Stomach (tissue), 9 donors: Measurements from ENCODE around the gene PITPNM3. TPM values are rescaled to one million over a fixed set of nuclear protein-coding genes. Genes with fewer than 3 reads are reported as not detected.

Source experiments
- DNase-seq, 2 donors: peaks; one replicate each; pipeline versions ENCODE4 v3.0.0 to v3.0.0-alpha.2; 2013 to 2019
- H3K27ac ChIP-seq, 5 donors: fragments of 200-600 bp in 4 of 5; sonication (generic) in 4 of 5; one replicate each; pipeline ENCODE4 v1.5.1; 2013 to 2019; ENCODE audit warnings: mild to moderate bottlenecking in 1 of 5, moderate library complexity in 1 of 5
- H3K27me3 ChIP-seq, 3 donors: fragments of 200-600 bp; sonication (generic); one replicate each; pipeline ENCODE4 v1.5.1; 2017 to 2019; ENCODE audit warnings: mixed run types in 1 of 3
- H3K36me3 ChIP-seq, 4 donors: fragments of 200-600 bp; sonication (generic); 1 replicate in 3 of 4; 2 replicates in 1 of 4; pipeline ENCODE4 v1.5.1; 2016 to 2019
- H3K4me1 ChIP-seq, 4 donors: fragments of 200-600 bp; sonication (generic); one replicate each; pipeline ENCODE4 v1.5.1; 2016 to 2019
- H3K4me3 ChIP-seq, 4 donors: fragments of 200-600 bp; sonication (generic) in 3 of 4; one replicate each; pipeline ENCODE4 v1.5.1; 2016 to 2019; ENCODE audit warnings: mild to moderate bottlenecking in 1 of 4
- H3K9me3 ChIP-seq, 4 donors: fragments of 200-600 bp; sonication (generic); one replicate each; pipeline ENCODE4 v1.5.1; 2016 to 2019
- EP300 ChIP-seq: sonication (generic); formaldehyde crosslinking; IDR thresholded peaks from one replicate; pipeline ENCODE4 v1.6.1; 2017; ENCODE audit warnings: antibody characterized with exemption
- POLR2A ChIP-seq, 4 donors: fragments of 450-650 bp; IDR thresholded peaks; one replicate each; pipeline ENCODE4 v1.6.1; 2016; ENCODE audit warnings: antibody characterized with exemption in 4 of 4, control low read depth in 2 of 4, mild to moderate bottlenecking in 1 of 4, moderate library complexity in 1 of 4
- POLR2AphosphoS5 ChIP-seq, 3 donors: sonication (generic); formaldehyde crosslinking; IDR thresholded peaks; one replicate each; pipeline ENCODE4 v1.6.1; 2016; ENCODE audit warnings: antibody characterized with exemption in 3 of 3
- WGBS, 5 donors: extraction: QIAGEN DNeasy Blood & Tissue Kit in 3 of 5; methylation state at CpG; one replicate each; pipeline versions ENCODE4 v1.1.5 to v1.1.7; 2013 to 2018; 5-methylcytosine and 5-hydroxymethylcytosine counted together
- intact Hi-C: fragments of 100-400 bp; cut with DNase I; formaldehyde crosslinking; loops from one replicate; pipeline ENCODE4 v1.15.1; 2023; ENCODE audit warnings: low total_unique reads
- polyA plus RNA-seq, 3 donors: library from polyadenylated mRNA; stranded (reverse); fragments of 200-250 nt; gene quantifications; one replicate each; pipeline ENCODE4 v1.2.3, GENCODE V29; 2013
- total RNA-seq, 5 donors: library from RNA; depleted of rRNA; stranded (reverse); fragments of >200 nt; gene quantifications; one replicate each; pipeline versions ENCODE4 v1.1.0 to v1.2.3, GENCODE V29; 2014 to 2016
- TF ChIP-seq, protein P1 (sequence below), 7 experiments: fragments of 450-650 bp in 4 of 7; fragments of 200-600 bp in 3 of 7; sonication (generic) in 3 of 7; IDR thresholded peaks; one replicate each; pipeline ENCODE4 v1.5.1; 2016 to 2019; ENCODE audit warnings: antibody characterized with exemption in 7 of 7, control low read depth in 2 of 7, mild to moderate bottlenecking in 1 of 7
- donor health status: healthy with polysubstance abuse.
- donor health status: Bipolar disorder and iron deficiency.
- donor health status: healthy.

The PITPNM3 gene
- total and polyA plus RNA-seq, 8 donors: 1.1 to 19.3 (median 5.8) TPM

DNA sequence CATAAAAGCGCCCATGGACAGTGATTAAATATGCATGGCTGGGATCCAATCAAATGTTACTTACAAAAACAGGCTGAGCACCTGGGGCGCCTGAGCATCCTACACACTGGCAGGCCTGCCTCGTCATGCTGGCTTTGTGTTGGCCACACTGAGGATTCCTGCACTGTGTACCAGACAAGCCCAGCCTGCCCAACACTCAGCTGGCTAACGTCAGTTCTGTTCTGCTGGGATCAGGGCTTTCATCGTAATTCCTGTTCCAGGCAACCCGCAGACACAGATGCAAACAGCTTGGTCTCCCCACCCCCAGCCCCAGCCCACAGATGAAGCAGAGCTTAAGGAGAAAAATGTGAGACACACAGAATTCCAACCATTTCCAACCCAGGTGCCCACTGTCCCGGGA is 81.4 kb downstream of the PITPNM3 start:
- no peak for TF ChIP-seq POLR2A (IDR thresholded peaks at IDR 0.05)
- TF ChIP-seq, protein P1, sequence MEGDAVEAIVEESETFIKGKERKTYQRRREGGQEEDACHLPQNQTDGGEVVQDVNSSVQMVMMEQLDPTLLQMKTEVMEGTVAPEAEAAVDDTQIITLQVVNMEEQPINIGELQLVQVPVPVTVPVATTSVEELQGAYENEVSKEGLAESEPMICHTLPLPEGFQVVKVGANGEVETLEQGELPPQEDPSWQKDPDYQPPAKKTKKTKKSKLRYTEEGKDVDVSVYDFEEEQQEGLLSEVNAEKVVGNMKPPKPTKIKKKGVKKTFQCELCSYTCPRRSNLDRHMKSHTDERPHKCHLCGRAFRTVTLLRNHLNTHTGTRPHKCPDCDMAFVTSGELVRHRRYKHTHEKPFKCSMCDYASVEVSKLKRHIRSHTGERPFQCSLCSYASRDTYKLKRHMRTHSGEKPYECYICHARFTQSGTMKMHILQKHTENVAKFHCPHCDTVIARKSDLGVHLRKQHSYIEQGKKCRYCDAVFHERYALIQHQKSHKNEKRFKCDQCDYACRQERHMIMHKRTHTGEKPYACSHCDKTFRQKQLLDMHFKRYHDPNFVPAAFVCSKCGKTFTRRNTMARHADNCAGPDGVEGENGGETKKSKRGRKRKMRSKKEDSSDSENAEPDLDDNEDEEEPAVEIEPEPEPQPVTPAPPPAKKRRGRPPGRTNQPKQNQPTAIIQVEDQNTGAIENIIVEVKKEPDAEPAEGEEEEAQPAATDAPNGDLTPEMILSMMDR (IDR thresholded peaks at IDR 0.05): no peak
- peak in 1 of 3 donors; percentile 44 for TF ChIP-seq POLR2AphosphoS5 (IDR thresholded peaks at IDR 0.05)
- peak; percentile 77 for TF ChIP-seq EP300
- intact Hi-C loops: no loop called here
- H3K27ac ChIP-seq: peak overlapping the region in 2 of 5 donors; percentile 13 to 77
- H3K27me3 ChIP-seq: no peaks in the 10 kb centered on the region
- DNase-seq: peak in 1 of 2 donors; percentile 49
- 66 to 73% (median 71%) methylated on average over 7 of the region's 7 CpGs for WGBS, 5 donors
- peaks cover 0 to 35% (median 9%) of the 10 kb centered on the region in 4 donors for H3K36me3 ChIP-seq
- H3K9me3 ChIP-seq: no peaks in the 10 kb centered on the region
- no peak overlapping the region for H3K4me3 ChIP-seq
- peaks cover 0 to 21% (median 6%) of the 10 kb centered on the region in 4 donors for H3K4me1 ChIP-seq

DNA sequence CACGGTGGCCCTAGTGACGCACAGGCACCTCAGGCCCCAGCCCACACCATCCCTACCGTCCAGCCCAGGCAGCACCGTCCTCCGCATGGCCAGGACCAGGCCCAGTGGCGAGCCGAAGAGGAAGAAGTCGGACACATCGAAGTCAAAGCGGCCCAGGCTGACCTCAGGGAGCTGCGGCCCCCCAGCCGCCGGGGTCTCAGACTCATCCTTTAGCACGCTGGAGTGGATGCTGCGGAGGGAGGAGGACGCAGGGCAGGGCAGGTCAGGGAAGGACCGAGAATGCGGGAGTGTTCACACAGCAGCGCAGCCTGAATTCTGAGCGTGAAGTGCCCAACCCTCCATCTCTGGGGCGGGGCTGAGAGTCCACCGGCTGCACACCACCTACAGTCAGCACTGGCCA is 82.0 kb downstream of the PITPNM3 start:
- Histone ChIP-seq H3K9me3 (no peaks in the 10 kb centered on the region), H3K36me3 (peaks cover 0 to 40% (median 12%) of the 10 kb centered on the region in 4 donors), H3K4me3 (no peak overlapping the region), H3K27me3 (no peaks in the 10 kb centered on the region), H3K27ac (peak overlapping the region in 1 of 5 donors; percentile 77), H3K4me1 (peaks cover 0 to 21% (median 6%) of the 10 kb centered on the region in 4 donors)
- 82 to 90% (median 88%) methylated on average over 21 to 22 of the region's 22 CpGs for WGBS, 5 donors
- no peak for TF ChIP-seq EP300
- TF ChIP-seq, protein P1 (IDR thresholded peaks at IDR 0.05): no peak
- no peak for TF ChIP-seq POLR2A (IDR thresholded peaks at IDR 0.05)
- TF ChIP-seq POLR2AphosphoS5 (IDR thresholded peaks at IDR 0.05): no peak
- intact Hi-C loops: no loop called here
- DNase-seq: no peak

DNA sequence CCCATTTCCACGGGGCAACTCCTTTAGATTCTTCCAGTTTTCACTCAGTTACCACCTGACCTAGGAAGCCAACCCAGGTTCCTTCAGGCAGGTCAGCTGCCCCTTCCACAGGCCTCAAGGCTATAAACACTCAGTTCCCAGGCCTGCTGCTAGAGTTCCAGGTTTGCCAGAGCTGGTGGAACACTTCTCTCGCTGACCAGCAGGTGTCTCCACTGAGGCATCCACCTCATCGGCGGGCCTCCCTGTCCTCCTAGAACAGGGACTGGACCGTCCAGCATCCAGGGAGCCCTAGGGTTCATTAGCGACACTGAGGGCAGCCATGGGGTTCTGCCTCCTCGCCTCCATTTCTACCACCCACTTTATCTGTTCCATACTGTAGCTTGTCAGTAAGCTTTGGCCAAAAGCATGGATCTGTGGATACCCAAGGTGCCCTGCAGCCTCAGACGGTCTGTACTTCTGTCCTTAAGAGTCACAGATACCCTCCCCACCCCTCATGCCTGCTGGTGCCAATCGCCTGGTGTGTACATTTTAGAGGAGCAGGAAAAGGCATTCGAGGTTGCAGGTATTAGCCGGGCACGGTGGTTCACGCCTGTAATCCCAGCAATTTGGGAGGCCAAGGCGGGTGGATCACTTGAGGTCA is 83.1 kb downstream of the PITPNM3 start:
- DNase-seq: peak; percentile 84 to 91
- Histone ChIP-seq H3K9me3 (no peaks in the 10 kb centered on the region), H3K36me3 (peaks cover 0 to 41% (median 15%) of the 10 kb centered on the region in 4 donors), H3K4me3 (no peak overlapping the region), H3K27ac (peak overlapping the region in 1 of 5 donors; percentile 77), H3K27me3 (no peaks in the 10 kb centered on the region), H3K4me1 (peaks cover 0 to 21% (median 6%) of the 10 kb centered on the region in 4 donors)
- intact Hi-C loops: no loop called here
- 37 to 44% (median 38%) methylated on average over 14 of the region's 14 CpGs for WGBS, 5 donors
- TF ChIP-seq, protein P1 (IDR thresholded peaks at IDR 0.05): peak in 6 of 7 experiments; percentile 43 to 97 (median 92)
- TF ChIP-seq POLR2AphosphoS5 (IDR thresholded peaks at IDR 0.05): peak in 1 of 3 donors; percentile 74
- TF ChIP-seq EP300: no peak

DNA sequence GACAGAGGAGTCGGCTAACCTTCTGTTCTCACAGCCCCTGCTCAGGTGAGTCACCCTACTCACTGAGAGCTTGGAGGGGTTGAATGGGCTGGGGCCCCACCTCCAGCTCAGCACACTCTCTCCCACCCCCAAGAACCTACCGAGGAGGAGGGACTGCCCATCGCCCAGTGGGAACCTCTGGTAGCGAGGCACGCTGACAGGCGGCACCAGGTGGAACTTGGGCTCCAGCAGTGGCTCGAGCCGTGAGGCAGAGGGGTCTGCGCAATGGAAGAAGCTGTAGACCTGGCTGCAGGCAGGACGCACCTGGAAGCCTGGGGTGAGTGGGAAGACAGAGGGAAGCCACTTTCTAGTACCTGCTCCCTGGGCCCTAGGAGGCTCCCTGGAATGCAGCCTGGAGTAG is 83.8 kb downstream of the PITPNM3 start:
- Histone ChIP-seq H3K27me3 (no peaks in the 10 kb centered on the region), H3K4me3 (no peak overlapping the region), H3K9me3 (no peaks in the 10 kb centered on the region), H3K36me3 (peaks cover 0 to 41% (median 16%) of the 10 kb centered on the region in 4 donors), H3K27ac (peak overlapping the region in 1 of 5 donors; percentile 21), H3K4me1 (peaks cover 0 to 21% (median 6%) of the 10 kb centered on the region in 4 donors)
- intact Hi-C loops: no loop called here
- 86 to 96% (median 90%) methylated on average over 10 of the region's 10 CpGs for WGBS, 5 donors
- DNase-seq: no peak
- TF ChIP-seq POLR2AphosphoS5 (IDR thresholded peaks at IDR 0.05) (no peak), POLR2A (IDR thresholded peaks at IDR 0.05) (no peak), EP300 (no peak)
- TF ChIP-seq, protein P1 (IDR thresholded peaks at IDR 0.05): no peak
